IMR-90 (cell line): Measurements from ENCODE around the gene CAPRIN1. TPM values are rescaled to one million over a fixed set of nuclear protein-coding genes. Genes with fewer than 3 reads are reported as not detected.

Experiments
- ATAC-seq: fragments of 200-7000 bp; cut with Tn5 transposase; 2 replicates; pipeline ENCODE4 v1.9.1; 2020; ENCODE audit warnings: low read depth, mild to moderate bottlenecking, moderate library complexity
- BruUV-seq: library from RNA; stranded (reverse); fragments of 400-500 nt; replicated peaks from 2 replicates; lab custom pipeline; 2021; lab: Mats Ljungman, UMichigan
- CTCF ChIA-PET: fragments of 300-600 bp; formaldehyde crosslinking; extraction: SDS; loops from one replicate; lab custom pipeline; 2021; ENCODE audit warnings: antibody characterized with exemption; lab: Yijun Ruan, JAX
- POLR2A ChIA-PET: fragments of 300-600 bp; sonication (Branson Sonifier 250); formaldehyde crosslinking; loops from one replicate; lab custom pipeline; 2022; ENCODE audit warnings: antibody characterized with exemption; ENCODE audit not compliant: unreplicated experiment; lab: Charles Lee
- DNase-seq: peaks from one replicate; pipeline ENCODE4 v3.0.0; 2013
- H2AFZ ChIP-seq: replicated peaks from 2 replicates; pipeline ENCODE3; 2013; ENCODE audit warnings: low read length, mild to moderate bottlenecking; ENCODE audit not compliant: poor library complexity
- H2AK5ac ChIP-seq: 2 replicates; pipeline ENCODE4 v1.6.1; 2013; ENCODE audit warnings: low read depth, low read length, inconsistent platforms
- H2AK9ac ChIP-seq: replicated peaks from 2 replicates; pipeline ENCODE3; 2013; ENCODE audit warnings: mild to moderate bottlenecking, low read depth, low read length, moderate library complexity; ENCODE audit not compliant: poor library complexity
- H2BK120ac ChIP-seq: 2 replicates; pipeline ENCODE4 v1.6.1; 2013; ENCODE audit warnings: low read depth, low read length, inconsistent platforms
- H2BK15ac ChIP-seq: 3 replicates; pipeline ENCODE4 v1.6.1; 2013; ENCODE audit warnings: low read depth, low read length, inconsistent platforms
- H2BK20ac ChIP-seq: 2 replicates; pipeline ENCODE4 v1.6.1; 2013; ENCODE audit warnings: low read depth, mild to moderate bottlenecking, inconsistent platforms, low read length, moderate library complexity
- H2BK5ac ChIP-seq: 2 replicates; pipeline ENCODE4 v1.6.1; 2013; ENCODE audit warnings: mild to moderate bottlenecking, low read depth, low read length, inconsistent platforms; ENCODE audit not compliant: poor library complexity, severe bottlenecking
- H3K14ac ChIP-seq: replicated peaks from 2 replicates; pipeline ENCODE4 v1.6.1; 2013; ENCODE audit warnings: low read depth, low read length, inconsistent platforms
- H3K18ac ChIP-seq: 2 replicates; pipeline ENCODE4 v1.6.1; 2013; ENCODE audit warnings: low read depth, low read length, control low read depth
- H3K23ac ChIP-seq: 2 replicates; pipeline ENCODE4 v1.6.1; 2013; ENCODE audit warnings: low read depth, low read length, inconsistent platforms
- H3K27ac ChIP-seq: 2 replicates; pipeline ENCODE4 v1.5.1; 2013; ENCODE audit warnings: mild to moderate bottlenecking, control low read depth, low read length; ENCODE audit not compliant: insufficient read depth
- H3K27me3 ChIP-seq: 2 replicates; pipeline ENCODE4 v1.6.1; 2013; ENCODE audit warnings: low read length; ENCODE audit not compliant: control insufficient read depth, insufficient read depth
- H3K36me3 ChIP-seq: 2 replicates; pipeline ENCODE4 v1.6.1; 2013; ENCODE audit warnings: low read length, mixed read lengths; ENCODE audit not compliant: control insufficient read depth, insufficient read depth
- H3K4ac ChIP-seq: 2 replicates; pipeline ENCODE4 v1.6.1; 2013; ENCODE audit warnings: low read depth, low read length, inconsistent platforms
- H3K4me1 ChIP-seq: 2 replicates; pipeline ENCODE4 v1.6.1; 2013; ENCODE audit warnings: low read length, mixed read lengths; ENCODE audit not compliant: control insufficient read depth, insufficient read depth
- H3K4me2 ChIP-seq: 2 replicates; pipeline ENCODE4 v1.6.1; 2013; ENCODE audit warnings: low read depth, mild to moderate bottlenecking, control low read depth, low read length, moderate library complexity
- H3K4me3 ChIP-seq: 2 replicates; pipeline ENCODE4 v1.5.1; 2013; ENCODE audit warnings: low read depth, mild to moderate bottlenecking, control low read depth, low read length, moderate library complexity; ENCODE audit not compliant: insufficient read depth
- H3K56ac ChIP-seq: 2 replicates; pipeline ENCODE4 v1.6.1; 2013; ENCODE audit warnings: low read length, inconsistent platforms; ENCODE audit not compliant: insufficient read depth; ENCODE audit errors: extremely low read depth
- H3K79me1 ChIP-seq, 2 experiments: 2 replicates each; pipeline ENCODE4 v1.6.1; 2013; ENCODE audit warnings: low read length in 2 of 2, inconsistent platforms in 1 of 2, low read depth in 1 of 2
- H3K9ac ChIP-seq: 2 replicates; pipeline ENCODE4 v1.6.1; 2013; ENCODE audit warnings: low read depth, low read length, control low read depth
- H3K9me1 ChIP-seq: 2 replicates; pipeline ENCODE4 v1.6.1; 2013; ENCODE audit warnings: low read length, inconsistent platforms; ENCODE audit not compliant: insufficient read depth
- H3K9me3 ChIP-seq: 2 replicates; pipeline ENCODE4 v1.6.1; 2013; ENCODE audit warnings: low read length; ENCODE audit not compliant: control insufficient read depth, insufficient read depth
- H4K20me1 ChIP-seq: 2 replicates; pipeline ENCODE4 v1.6.1; 2013; ENCODE audit warnings: low read length, inconsistent platforms; ENCODE audit not compliant: insufficient read depth
- H4K5ac ChIP-seq: 2 replicates; pipeline ENCODE4 v1.6.1; 2013; ENCODE audit warnings: mild to moderate bottlenecking, low read depth, low read length, control low read depth
- H4K8ac ChIP-seq, 2 experiments: 2 replicates each; pipeline ENCODE4 v1.6.1; 2013; ENCODE audit warnings: low read depth in 2 of 2, low read length in 2 of 2, control low read depth in 1 of 2, inconsistent platforms in 1 of 2
- H4K91ac ChIP-seq: 2 replicates; pipeline ENCODE4 v1.6.1; 2013; ENCODE audit warnings: low read depth, low read length, inconsistent platforms; ENCODE audit not compliant: insufficient read depth
- BHLHE40 ChIP-seq: fragments of 150-350 bp; IDR thresholded peaks from 2 replicates; pipeline ENCODE4 v1.6.1; 2016; ENCODE audit warnings: mild to moderate bottlenecking, low read depth, low read length
- CEBPB ChIP-seq: IDR thresholded peaks from 2 replicates; pipeline ENCODE4 v1.6.1; 2012; ENCODE audit warnings: low read depth, low read length, improper control_type of control experiment
- CHD1 ChIP-seq: IDR thresholded peaks from 2 replicates; pipeline ENCODE4 v1.6.1; 2012; ENCODE audit warnings: low read depth, low read length, improper control_type of control experiment
- CTCF ChIP-seq: conservative IDR thresholded peaks from 2 replicates; pipeline ENCODE4 v1.5.1; 2012; ENCODE audit warnings: mild to moderate bottlenecking, low read depth, low read length, improper control_type of control experiment
- ELK1 ChIP-seq: fragments of 150-350 bp; IDR thresholded peaks from 2 replicates; pipeline ENCODE4 v1.6.1; 2016; ENCODE audit warnings: low read depth, mild to moderate bottlenecking, low read length, moderate library complexity, borderline replicate concordance
- FOS ChIP-seq: fragments of 150-350 bp; IDR thresholded peaks from 2 replicates; pipeline ENCODE4 v1.6.1; 2016; ENCODE audit warnings: low read depth, low read length
- MAFK ChIP-seq: IDR thresholded peaks from 2 replicates; pipeline ENCODE4 v1.6.1; 2012; ENCODE audit warnings: low read depth, low read length, improper control_type of control experiment
- MAZ ChIP-seq: IDR thresholded peaks from 2 replicates; pipeline ENCODE4 v1.6.1; 2012; ENCODE audit warnings: low read depth, mild to moderate bottlenecking, low read length, improper control_type of control experiment, moderate library complexity, borderline replicate concordance
- MXI1 ChIP-seq: IDR thresholded peaks from 2 replicates; pipeline ENCODE4 v1.6.1; 2012; ENCODE audit warnings: low read depth, mild to moderate bottlenecking, low read length, moderate library complexity, borderline replicate concordance
- NFE2L2 ChIP-seq: fragments of 150-350 bp; IDR thresholded peaks from 2 replicates; pipeline ENCODE4 v1.6.1; 2016; ENCODE audit warnings: low read depth, mild to moderate bottlenecking, low read length
- POLR2A ChIP-seq: IDR thresholded peaks from 2 replicates; pipeline ENCODE4 v1.6.1; 2012; ENCODE audit warnings: mild to moderate bottlenecking, low read depth, low read length
- RAD21 ChIP-seq: IDR thresholded peaks from 2 replicates; pipeline ENCODE4 v1.6.1; 2012; ENCODE audit warnings: low read length, improper control_type of control experiment
- RCOR1 ChIP-seq: IDR thresholded peaks from 2 replicates; pipeline ENCODE4 v1.6.1; 2012; ENCODE audit warnings: mild to moderate bottlenecking, low read length, improper control_type of control experiment; ENCODE audit not compliant: insufficient replicate concordance
- RFX5 ChIP-seq: IDR thresholded peaks from 2 replicates; pipeline ENCODE4 v1.8.0; 2012; ENCODE audit warnings: low read depth, mild to moderate bottlenecking, low read length, moderate library complexity
- SMC3 ChIP-seq: fragments of 150-350 bp; IDR thresholded peaks from 2 replicates; pipeline ENCODE4 v1.6.1; 2016; ENCODE audit warnings: low read depth, mild to moderate bottlenecking, antibody characterized with exemption, low read length, moderate library complexity
- USF2 ChIP-seq: fragments of 150-350 bp; IDR thresholded peaks from 2 replicates; pipeline ENCODE4 v1.6.1; 2017; ENCODE audit warnings: mild to moderate bottlenecking, antibody characterized with exemption, low read length, low read depth
- WGBS, 2 experiments: methylation state at CpG; one replicate each; pipeline versions ENCODE4 v1.1.5 to v1.1.7; 2013; ENCODE audit warnings: missing lambda C conversion rate in 2 of 2; ENCODE audit not compliant: insufficient read length in 1 of 2; ENCODE audit errors: extremely low coverage in 2 of 2; 5-methylcytosine and 5-hydroxymethylcytosine counted together
- dilution Hi-C: fragments of 300-500 bp; cut with HindIII; formaldehyde crosslinking; loops from one replicate; pipeline ENCODE4 v1.14.3; 2018; ENCODE audit warnings: low sequenced_read_pairs; ENCODE audit not compliant: unreplicated experiment
- in situ Hi-C: fragments of 300-500 bp; cut with MboI; formaldehyde crosslinking; loops from 3 replicates; pipeline ENCODE4 v1.14.3; 2019; ENCODE audit warnings: low sequenced_read_pairs, inconsistent platforms, mixed read lengths
- intact Hi-C: fragments of 100-400 bp; cut with micrococcal nuclease; formaldehyde crosslinking; loops from 2 replicates; pipeline ENCODE4 v1.10.0; 2022
- polyA plus RNA-seq, 3 experiments: library from polyadenylated mRNA; depleted of rRNA; stranded (reverse); fragments of >200 nt; gene quantifications; 2 replicates each; pipeline ENCODE4 v1.2.3, GENCODE V29; 2012; ENCODE audit warnings: low replicate concordance in 1 of 3
- total RNA-seq: library from RNA; depleted of rRNA; stranded (reverse); fragments of >200 nt; gene quantifications from 2 replicates; pipeline ENCODE4 v1.2.3, GENCODE V29; 2012

The CAPRIN1 gene
- total and polyA plus RNA-seq, 2 of the 4 experiments (the other 2 are of a cell fraction): 127 to 253 TPM

GRCh38 chr11:34111722-34112270, 60.3 kb downstream of the CAPRIN1 start:
- H3K56ac ChIP-seq: no peak overlapping the region
- BruUV-seq: no TSS peak
- no peak overlapping the region for H2BK5ac ChIP-seq
- H3K14ac ChIP-seq: no peak overlapping the region
- no peak overlapping the region for H4K8ac ChIP-seq
- H3K4me1 ChIP-seq: no peaks in the 10 kb centered on the region
- H3K9me1 ChIP-seq: 0 out of 2 replicates have a peak, but pooled peaks cover 2% of the 10 kb centered on the region
- no peaks in the 10 kb centered on the region for H3K27me3 ChIP-seq
- no peak overlapping the region for H3K4me3 ChIP-seq
- no peak for DNase-seq
- no peak for ATAC-seq
- TF ChIP-seq POLR2A: no peak
- TF ChIP-seq FOS: no peak
- no peak for TF ChIP-seq MAFK
- no peak for TF ChIP-seq SMC3
- no peak for TF ChIP-seq CHD1
- no peak for TF ChIP-seq CTCF
- TF ChIP-seq MAZ: no peak
- no peak for TF ChIP-seq USF2
- TF ChIP-seq RCOR1: no peak
- TF ChIP-seq BHLHE40: no peak
- no peak for TF ChIP-seq RFX5
- no peak for TF ChIP-seq RAD21
- no peak for TF ChIP-seq NFE2L2
- TF ChIP-seq MXI1: no peak
- TF ChIP-seq CEBPB: no peak
- no peak for TF ChIP-seq ELK1
- peaks cover 12 to 40% of the 10 kb centered on the region in 2 experiments; a peak in 3 of 4 replicates for H3K79me1 ChIP-seq
- H3K36me3 ChIP-seq: peaks cover 44% of the 10 kb centered on the region
- CTCF ChIA-PET: no interaction called here
- no peak overlapping the region for H2AFZ ChIP-seq
- no peak overlapping the region for H3K4ac ChIP-seq
- H3K9ac ChIP-seq: no peak overlapping the region
- no peak overlapping the region for H4K91ac ChIP-seq
- no peaks in the 10 kb centered on the region; the same call in 1 of the 2 replicates for H4K20me1 ChIP-seq
- no peaks in the 10 kb centered on the region for H3K9me3 ChIP-seq
- H3K18ac ChIP-seq: no peak overlapping the region
- H3K4me2 ChIP-seq: no peak overlapping the region
- in situ Hi-C loops (no loop called here), dilution Hi-C loops (no loop called here), intact Hi-C loops (no loop called here)
- no peak overlapping the region for H3K27ac ChIP-seq
- H2AK5ac ChIP-seq: no peak overlapping the region
- no peak overlapping the region for H3K23ac ChIP-seq
- H2AK9ac ChIP-seq: no peak overlapping the region
- POLR2A ChIA-PET: no interaction called here
- WGBS, 2 experiments: no CpG with 5 or more reads among the region's 6 CpGs
- H2BK20ac ChIP-seq: no peak overlapping the region
- H2BK120ac ChIP-seq: no peak overlapping the region
- no peak overlapping the region for H2BK15ac ChIP-seq
- no peak overlapping the region for H4K5ac ChIP-seq
